Measurements from ENCODE around the gene SERPINA12. TPM values are rescaled to one million over a fixed set of nuclear protein-coding genes. Genes with fewer than 3 reads are reported as not detected.
A peak's percentile ranks its signal among the peaks of the same experiment; 100 is the strongest.
"Not testable (repeated sequence)": the region's sequence is repeated elsewhere in the genome, so short reads cannot be mapped to it uniquely, and the experiment has no call there.

The SERPINA12 gene
- total RNA-seq, 4 donors from 2014 or later: not detected

DNA sequence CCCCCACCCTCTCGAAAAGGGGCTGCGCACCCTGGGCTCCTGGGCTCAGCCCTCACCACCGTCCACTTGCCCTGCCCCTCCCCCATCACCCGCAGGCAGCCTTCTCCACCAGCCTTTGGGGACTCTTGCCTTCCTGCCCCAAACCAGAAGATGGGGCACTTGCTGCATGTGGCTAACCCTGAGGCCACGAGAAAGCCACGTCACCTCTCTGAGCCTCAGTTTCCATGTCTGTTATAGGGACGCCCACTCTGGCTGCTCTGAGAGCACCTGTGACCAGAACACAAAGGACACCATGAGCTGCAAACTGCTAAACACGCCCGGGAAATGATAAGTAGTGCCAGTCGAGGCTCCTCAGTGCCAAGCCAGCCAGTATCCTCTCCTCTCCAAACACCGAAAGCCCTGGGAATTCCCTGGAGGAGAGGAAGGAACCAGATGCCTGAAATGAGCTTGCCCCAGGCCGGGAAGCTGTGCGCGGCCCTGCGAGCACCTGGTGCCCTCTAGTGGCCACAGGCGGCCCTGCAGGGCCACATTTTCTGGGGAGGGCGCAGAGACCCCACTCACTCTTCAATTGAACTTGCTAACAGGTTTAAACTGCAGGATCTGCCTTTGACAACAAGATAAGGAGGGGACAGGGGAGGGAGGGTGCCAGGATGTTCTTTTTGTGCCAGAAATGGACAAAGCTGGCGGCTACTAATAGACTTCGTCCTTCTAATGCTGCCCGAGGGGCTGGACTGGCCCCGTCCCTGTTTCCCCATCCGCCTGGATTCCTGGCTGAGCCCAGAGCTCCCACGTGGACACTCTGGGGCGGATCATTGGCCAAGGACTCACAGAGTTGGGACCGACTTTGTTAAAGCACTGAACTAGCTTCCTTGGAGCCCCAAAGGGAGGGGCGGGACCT, 23.1 kb downstream of the SERPINA12 start:
- in situ Hi-C loops (cut with MboI; ENCODE audit: low pct_ligation_motif_present in 1 of 4, low pct_unique_long_range_greater_than_20kb in 1 of 4, low sequenced_read_pairs in 3 of 4) (loop anchor here in 1 of 4 donors (10.0 kb wide), 1 partner anchor 131 kb away; no protein-coding TSS in a partner anchor), intact Hi-C loops (cut with DNase I; ENCODE audit: low total_unique reads) (loop anchor here (10.0 kb wide), 1 partner anchor 1661 kb away; no protein-coding TSS in a partner anchor)
- 23% methylated on average over 22 of the region's 26 CpGs; no CpG with 5 or more reads in 1 of the 2 donors for WGBS, 2 donors (ENCODE audit: low coverage in 1 of 2)

DNA sequence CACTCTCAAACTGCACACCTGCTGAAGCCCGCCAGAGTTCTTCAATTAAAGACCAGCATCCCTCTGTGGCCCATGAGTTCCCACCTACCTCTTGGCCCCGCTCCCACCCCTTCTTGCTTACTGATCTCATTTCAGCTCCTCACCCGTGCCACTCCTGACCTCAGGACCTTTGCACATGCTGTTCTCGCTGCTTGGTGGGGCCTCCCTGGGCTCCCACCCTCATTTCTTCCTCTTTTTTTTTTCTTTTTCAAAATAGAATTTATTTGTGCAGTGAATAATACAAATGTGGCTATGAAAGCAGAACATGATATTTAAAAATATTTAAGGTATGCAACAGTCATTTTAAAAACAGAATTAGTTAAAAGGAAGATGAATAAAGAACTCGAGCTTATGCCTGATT, 24.8 kb downstream of the SERPINA12 start:
- Histone ChIP-seq H3K4me1 (peaks cover 0 to 8% (median 3%) of the 10 kb centered on the region in 4 donors), H3K4me3 (no peak overlapping the region), H3K9me3 (no peaks in the 10 kb centered on the region), H3K27me3 (peaks cover 14% of the 10 kb centered on the region), H3K36me3 (no peaks in the 10 kb centered on the region), H3K27ac (no peak overlapping the region)
- 69 to 80% methylated on average over 2 to 5 of the region's 5 CpGs for WGBS, 2 donors (ENCODE audit: low coverage in 1 of 2)
- TF ChIP-seq POLR2A (IDR thresholded peaks at IDR 0.05): no peak
- TF ChIP-seq EP300 (IDR thresholded peaks at IDR 0.05; ENCODE audit: low read depth): no peak
- TF ChIP-seq, protein P1, sequence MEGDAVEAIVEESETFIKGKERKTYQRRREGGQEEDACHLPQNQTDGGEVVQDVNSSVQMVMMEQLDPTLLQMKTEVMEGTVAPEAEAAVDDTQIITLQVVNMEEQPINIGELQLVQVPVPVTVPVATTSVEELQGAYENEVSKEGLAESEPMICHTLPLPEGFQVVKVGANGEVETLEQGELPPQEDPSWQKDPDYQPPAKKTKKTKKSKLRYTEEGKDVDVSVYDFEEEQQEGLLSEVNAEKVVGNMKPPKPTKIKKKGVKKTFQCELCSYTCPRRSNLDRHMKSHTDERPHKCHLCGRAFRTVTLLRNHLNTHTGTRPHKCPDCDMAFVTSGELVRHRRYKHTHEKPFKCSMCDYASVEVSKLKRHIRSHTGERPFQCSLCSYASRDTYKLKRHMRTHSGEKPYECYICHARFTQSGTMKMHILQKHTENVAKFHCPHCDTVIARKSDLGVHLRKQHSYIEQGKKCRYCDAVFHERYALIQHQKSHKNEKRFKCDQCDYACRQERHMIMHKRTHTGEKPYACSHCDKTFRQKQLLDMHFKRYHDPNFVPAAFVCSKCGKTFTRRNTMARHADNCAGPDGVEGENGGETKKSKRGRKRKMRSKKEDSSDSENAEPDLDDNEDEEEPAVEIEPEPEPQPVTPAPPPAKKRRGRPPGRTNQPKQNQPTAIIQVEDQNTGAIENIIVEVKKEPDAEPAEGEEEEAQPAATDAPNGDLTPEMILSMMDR (IDR thresholded peaks at IDR 0.05): no peak
- TF ChIP-seq POLR2AphosphoS5 (IDR thresholded peaks at IDR 0.05): no peak
- DNase-seq: no peak
- intact Hi-C loops (cut with DNase I; ENCODE audit: low total_unique reads) (loop anchor here (10.0 kb wide), 1 partner anchor 1660 kb away; no protein-coding TSS in a partner anchor), in situ Hi-C loops (cut with MboI; ENCODE audit: low pct_ligation_motif_present in 1 of 4, low pct_unique_long_range_greater_than_20kb in 1 of 4, low sequenced_read_pairs in 3 of 4) (loop anchor here in 1 of 4 donors (10.0 kb wide), 1 partner anchor 130 kb away; no protein-coding TSS in a partner anchor)

More for the DNA sequence above, 23.1 kb downstream of the SERPINA12 start:
- TF ChIP-seq, protein P1 (IDR thresholded peaks at IDR 0.05): peak; percentile 84 to 100 (median 99)
- no peak for TF ChIP-seq POLR2AphosphoS5 (IDR thresholded peaks at IDR 0.05)
- Histone ChIP-seq H3K27ac (no peak overlapping the region), H3K4me1 (peaks cover 0 to 8% (median 3%) of the 10 kb centered on the region in 4 donors), H3K36me3 (no peaks in the 10 kb centered on the region), H3K27me3 (peaks cover 14% of the 10 kb centered on the region), H3K9me3 (no peaks in the 10 kb centered on the region), H3K4me3 (no peak overlapping the region)
- DNase-seq: peak; percentile 41

DNA sequence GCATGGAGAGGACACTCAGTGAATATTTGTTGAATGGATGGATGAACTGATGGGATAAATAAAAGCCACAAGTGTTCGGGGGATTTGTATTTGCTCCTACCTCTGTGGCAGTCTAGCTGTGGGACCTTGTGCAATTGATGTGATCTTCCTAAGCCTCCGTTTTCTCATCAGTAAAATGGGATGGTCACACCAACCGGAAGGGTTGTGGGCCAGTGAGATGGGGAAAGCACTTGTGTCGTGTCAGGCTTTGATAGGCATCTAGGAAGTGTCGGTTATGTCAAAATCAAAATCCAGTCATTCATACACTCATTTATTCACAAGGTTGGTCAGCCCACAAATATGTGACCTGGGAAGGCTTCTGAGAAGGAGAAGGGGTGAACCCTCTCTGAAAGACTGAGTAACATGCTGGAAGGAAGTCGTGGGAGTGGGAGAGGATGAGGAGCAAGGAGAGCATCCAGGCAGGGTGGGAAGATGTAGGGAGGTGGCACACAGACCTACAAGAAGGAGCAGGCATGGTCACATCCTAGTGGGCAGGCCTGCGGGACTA, 25.5 kb downstream of the SERPINA12 start:
- Histone ChIP-seq H3K27me3 (peaks cover 14% of the 10 kb centered on the region), H3K4me1 (peaks cover 0 to 8% (median 3%) of the 10 kb centered on the region in 4 donors), H3K36me3 (no peaks in the 10 kb centered on the region), H3K9me3 (peaks cover 0 to 2% of the 10 kb centered on the region in 2 donors), H3K4me3 (no peak overlapping the region), H3K27ac (no peak overlapping the region)
- DNase-seq: no peak
- WGBS, 2 donors (ENCODE audit: low coverage in 1 of 2): 69 to 80% methylated on average over 6 to 7 of the region's 7 CpGs
- in situ Hi-C loops (cut with MboI; ENCODE audit: low pct_ligation_motif_present in 1 of 4, low pct_unique_long_range_greater_than_20kb in 1 of 4, low sequenced_read_pairs in 3 of 4): loop anchor here in 1 of 4 donors (10.0 kb wide), 1 partner anchor 129 kb away; no protein-coding TSS in a partner anchor
- intact Hi-C loops (cut with DNase I; ENCODE audit: low total_unique reads): loop anchor here (10.0 kb wide), 1 partner anchor 1659 kb away; no protein-coding TSS in a partner anchor
- TF ChIP-seq EP300 (IDR thresholded peaks at IDR 0.05; ENCODE audit: low read depth) (no peak), POLR2AphosphoS5 (IDR thresholded peaks at IDR 0.05) (no peak), POLR2A (IDR thresholded peaks at IDR 0.05) (no peak)
- TF ChIP-seq, protein P1 (IDR thresholded peaks at IDR 0.05): no peak

DNA sequence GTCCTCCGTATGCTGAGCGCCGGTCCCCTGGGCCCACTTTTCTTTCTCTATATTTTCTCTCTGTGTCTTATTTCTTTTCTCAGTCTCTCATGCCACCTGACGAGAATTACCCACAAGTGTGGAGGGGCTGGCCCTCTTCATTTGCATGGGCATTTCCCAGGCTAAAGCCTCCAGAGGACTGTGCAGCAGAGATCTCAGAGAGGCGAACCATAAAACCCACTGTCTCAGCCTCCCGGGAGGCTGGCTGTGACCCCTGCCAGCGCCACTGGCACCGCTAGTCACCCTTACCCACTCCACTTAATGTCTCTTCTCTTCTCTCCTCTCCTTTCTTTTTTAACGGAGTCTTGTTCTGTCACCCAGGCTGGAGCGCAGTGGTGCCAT, 26.2 kb downstream of the SERPINA12 start:
- no peak overlapping the region for H3K27ac ChIP-seq
- no peaks in the 10 kb centered on the region for H3K36me3 ChIP-seq
- 87 to 89% methylated on average over 8 to 10 of the region's 10 CpGs for WGBS, 2 donors (ENCODE audit: low coverage in 1 of 2)
- in situ Hi-C loops (cut with MboI; ENCODE audit: low pct_ligation_motif_present in 1 of 4, low pct_unique_long_range_greater_than_20kb in 1 of 4, low sequenced_read_pairs in 3 of 4): loop anchor here in 1 of 4 donors (10.0 kb wide), 1 partner anchor 128 kb away; no protein-coding TSS in a partner anchor
- intact Hi-C loops (cut with DNase I; ENCODE audit: low total_unique reads): loop anchor here (10.0 kb wide), 1 partner anchor 1658 kb away; no protein-coding TSS in a partner anchor
- no peak for DNase-seq
- H3K27me3 ChIP-seq: peaks cover 14% of the 10 kb centered on the region
- TF ChIP-seq EP300 (IDR thresholded peaks at IDR 0.05; ENCODE audit: low read depth): no peak
- TF ChIP-seq POLR2A (IDR thresholded peaks at IDR 0.05): no peak
- TF ChIP-seq, protein P1 (IDR thresholded peaks at IDR 0.05): no peak
- no peak for TF ChIP-seq POLR2AphosphoS5 (IDR thresholded peaks at IDR 0.05)
- peaks cover 4 to 8% of the 10 kb centered on the region in 2 donors for H3K9me3 ChIP-seq
- no peak overlapping the region for H3K4me3 ChIP-seq
- peaks cover 0 to 8% (median 3%) of the 10 kb centered on the region in 4 donors for H3K4me1 ChIP-seq

DNA sequence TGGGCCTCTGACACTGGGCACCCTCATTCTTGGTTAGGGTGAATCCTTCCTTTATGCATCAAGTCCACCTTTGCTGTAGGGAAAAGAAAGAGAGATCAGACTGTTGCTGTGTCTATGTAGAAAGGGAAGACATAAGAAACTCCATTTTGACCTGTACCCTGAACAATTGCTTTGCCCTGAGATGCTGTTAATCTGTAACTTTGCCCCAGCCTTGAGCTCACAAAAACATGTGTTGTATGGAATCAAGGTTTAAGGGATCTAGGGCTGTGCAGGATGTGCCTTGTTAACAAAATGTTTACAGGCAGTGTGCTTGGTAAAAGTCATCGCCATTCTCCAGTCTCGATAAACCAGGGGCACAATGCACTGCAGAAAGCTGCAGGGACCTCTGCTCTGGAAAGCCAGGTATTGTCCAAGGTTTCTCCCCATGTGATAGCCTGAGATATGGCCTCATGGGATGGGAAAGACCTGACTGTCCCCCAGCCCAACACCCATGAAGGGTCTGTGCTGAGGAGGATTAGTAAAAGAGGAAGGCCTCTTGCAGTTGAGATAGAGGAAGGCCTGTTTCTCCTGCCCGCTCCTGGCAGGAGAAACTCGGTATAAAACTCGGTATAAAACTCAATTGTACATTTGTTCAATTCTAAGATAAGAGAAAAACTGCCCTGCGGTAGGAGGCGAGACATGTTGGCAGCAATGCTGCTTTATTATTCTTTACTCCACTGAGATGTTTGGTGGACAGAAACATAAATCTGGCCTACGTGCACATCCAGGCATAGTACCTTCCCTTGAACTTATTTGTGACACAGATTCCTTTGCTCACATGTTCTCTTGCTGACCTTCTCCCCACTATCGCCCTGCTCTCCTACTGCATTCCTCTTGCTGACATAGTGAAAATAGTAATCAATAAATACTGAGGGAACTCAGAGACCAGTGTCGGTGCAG, 26.9 kb downstream of the SERPINA12 start:
- intact Hi-C loops (cut with DNase I; ENCODE audit: low total_unique reads): loop anchor here (10.0 kb wide), 1 partner anchor 1658 kb away; no protein-coding TSS in a partner anchor
- not testable (repeated sequence) for H3K4me3 ChIP-seq, H3K9me3 ChIP-seq, DNase-seq, H3K27ac ChIP-seq, H3K4me1 ChIP-seq, H3K27me3 ChIP-seq, H3K36me3 ChIP-seq
- in situ Hi-C loops (cut with MboI; ENCODE audit: low pct_ligation_motif_present in 1 of 4, low pct_unique_long_range_greater_than_20kb in 1 of 4, low sequenced_read_pairs in 3 of 4): loop anchor here in 1 of 4 donors (10.0 kb wide), 1 partner anchor 128 kb away; no protein-coding TSS in a partner anchor
- WGBS, 2 donors (ENCODE audit: low coverage in 1 of 2): 76 to 90% methylated on average over 5 to 10 of the region's 10 CpGs

Measured in transverse colon (tissue), 4 donors.